Kidney (tissue), 14 donors: ENCODE data around the gene FHOD1. TPM values are rescaled to one million over a fixed set of nuclear protein-coding genes. Genes with fewer than 3 reads are reported as not detected.

Experiments used
- DNase-seq, 5 donors: peaks; one replicate each; pipeline ENCODE4 v3.0.0-alpha.2; 2013 to 2020
- FAIRE-seq: peaks from 2 replicates; lab custom pipeline; 2012; peaks lifted over from hg19 to GRCh38; lab: Jason Lieb, UNC
- H3K27ac ChIP-seq, 2 donors: one replicate each; pipeline ENCODE4 v1.7.0; 2013; ENCODE audit warnings: low read depth in 2 of 2, low read length in 2 of 2, inconsistent platforms in 1 of 2
- H3K27me3 ChIP-seq: one replicate; pipeline ENCODE4 v1.7.1; 2013; ENCODE audit warnings: low read length, inconsistent platforms; ENCODE audit not compliant: control insufficient read depth, insufficient read depth
- H3K36me3 ChIP-seq, 3 donors: one replicate each; pipeline versions ENCODE4 v1.7.0 to v1.7.1; 2013; ENCODE audit warnings: low read length in 3 of 3, control low read depth in 1 of 3, inconsistent platforms in 1 of 3; ENCODE audit not compliant: insufficient read depth in 3 of 3, control insufficient read depth in 2 of 3
- H3K4me1 ChIP-seq, 3 donors: one replicate each; pipeline versions ENCODE4 v1.7.0 to v1.7.1; 2013; ENCODE audit warnings: low read length in 3 of 3, inconsistent platforms in 1 of 3, low read depth in 1 of 3; ENCODE audit not compliant: control insufficient read depth in 2 of 3, insufficient read depth in 2 of 3
- H3K4me3 ChIP-seq, 3 donors: one replicate each; pipeline versions ENCODE4 v1.7.0 to v1.8.1; 2013; ENCODE audit warnings: low read length in 3 of 3, control low read depth in 1 of 3, inconsistent platforms in 1 of 3
- H3K9ac ChIP-seq, 3 donors: one replicate each; pipeline versions ENCODE4 v1.7.0 to v1.7.1; 2013; ENCODE audit warnings: low read length in 3 of 3, control low read depth in 1 of 3, inconsistent platforms in 1 of 3
- H3K9me3 ChIP-seq, 3 donors: one replicate each; pipeline versions ENCODE4 v1.7.0 to v1.7.1; 2013; ENCODE audit warnings: low read length in 3 of 3, control low read depth in 1 of 3, inconsistent platforms in 1 of 3; ENCODE audit not compliant: control insufficient read depth in 2 of 3, insufficient read depth in 1 of 3
- intact Hi-C: fragments of 100-400 bp; cut with DNase I; formaldehyde crosslinking; loops from one replicate; pipeline ENCODE4 v1.11.1; 2022
- polyA plus RNA-seq: library from polyadenylated mRNA; stranded (reverse); fragments of 350-450 nt; fragmentation: Illumina TruSeq; extraction: RNeasy Lipid Tissue Mini Kit (QIAGEN cat#74804); gene quantifications from one replicate; pipeline ENCODE4 v1.2.3, GENCODE V29; 2014; ENCODE audit warnings: low read depth, low replicate concordance; ENCODE audit not compliant: insufficient read depth
- total RNA-seq: library from RNA; stranded (reverse); fragmentation: NEBNext Ultra II Directional; extraction: Animal tissue kit (Norgen Biotek cat#: 25700); gene quantifications from one replicate; pipeline ENCODE4 v1.2.1, GENCODE V29; 2021
- TF ChIP-seq, protein P1 (sequence below): IDR thresholded peaks from 3 replicates; pipeline ENCODE4 v1.5.1; 2012; ENCODE audit warnings: mild to moderate bottlenecking, moderate library complexity, borderline replicate concordance; ENCODE audit not compliant: insufficient read depth; ENCODE audit errors: extremely low read depth
- donor health status: control.
- donor health status: control.
- donor health status: control.
- donor health status: control.
- donor health status: control.
- donor health status: DM: yes; HTN: yes; CAD: no.
- donor health status: Normal renal cell carcinoma (clear cell type).

Gene FHOD1
- total and polyA plus RNA-seq, 2 donors from 2014 or later = 21.0 to 30.4 TPM

DNA sequence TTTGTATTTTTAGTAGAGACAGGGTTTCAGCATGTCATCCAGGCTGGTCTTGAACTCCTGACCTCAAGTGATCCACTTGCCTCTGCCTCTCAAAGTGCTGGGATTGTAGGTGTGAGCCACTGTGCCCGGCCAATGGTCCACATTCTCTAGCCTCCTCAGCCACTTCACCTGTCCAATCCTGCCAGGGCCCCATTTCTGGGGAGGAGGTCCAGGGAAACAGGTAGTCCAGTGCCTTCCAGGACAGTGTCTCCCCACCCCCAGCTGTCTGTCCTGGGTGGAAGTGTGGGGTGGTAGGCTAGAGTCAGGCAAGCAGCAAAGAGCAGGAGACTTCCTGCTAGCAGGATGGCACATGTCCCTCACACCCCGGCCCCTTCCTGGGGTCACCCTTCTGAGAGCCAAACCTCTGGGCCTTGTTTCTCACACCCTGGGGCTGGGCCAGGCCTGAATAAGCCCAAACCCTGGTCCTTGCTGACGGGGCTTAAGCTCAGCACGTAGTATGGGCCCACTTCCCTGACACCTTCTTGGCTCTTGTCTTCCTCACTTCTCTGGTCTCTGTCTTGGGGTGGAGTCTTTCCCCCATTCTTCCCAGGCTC is 5.0 kb downstream of the FHOD1 start:
- DNase-seq (peak in 2 of 5 donors; percentile 24 to 49), FAIRE-seq (no peak)
- Histone ChIP-seq H3K4me1 (peaks cover 0 to 27% (median 9%) of the 10 kb centered on the region in 3 donors), H3K9ac (no peak overlapping the region), H3K9me3 (no peaks in the 10 kb centered on the region), H3K27me3 (no peaks in the 10 kb centered on the region), H3K4me3 (no peak overlapping the region), H3K27ac (peak overlapping the region; percentile 16 to 67), H3K36me3 (peaks cover 0 to 16% (median 9%) of the 10 kb centered on the region in 3 donors)
- TF ChIP-seq, protein P1, sequence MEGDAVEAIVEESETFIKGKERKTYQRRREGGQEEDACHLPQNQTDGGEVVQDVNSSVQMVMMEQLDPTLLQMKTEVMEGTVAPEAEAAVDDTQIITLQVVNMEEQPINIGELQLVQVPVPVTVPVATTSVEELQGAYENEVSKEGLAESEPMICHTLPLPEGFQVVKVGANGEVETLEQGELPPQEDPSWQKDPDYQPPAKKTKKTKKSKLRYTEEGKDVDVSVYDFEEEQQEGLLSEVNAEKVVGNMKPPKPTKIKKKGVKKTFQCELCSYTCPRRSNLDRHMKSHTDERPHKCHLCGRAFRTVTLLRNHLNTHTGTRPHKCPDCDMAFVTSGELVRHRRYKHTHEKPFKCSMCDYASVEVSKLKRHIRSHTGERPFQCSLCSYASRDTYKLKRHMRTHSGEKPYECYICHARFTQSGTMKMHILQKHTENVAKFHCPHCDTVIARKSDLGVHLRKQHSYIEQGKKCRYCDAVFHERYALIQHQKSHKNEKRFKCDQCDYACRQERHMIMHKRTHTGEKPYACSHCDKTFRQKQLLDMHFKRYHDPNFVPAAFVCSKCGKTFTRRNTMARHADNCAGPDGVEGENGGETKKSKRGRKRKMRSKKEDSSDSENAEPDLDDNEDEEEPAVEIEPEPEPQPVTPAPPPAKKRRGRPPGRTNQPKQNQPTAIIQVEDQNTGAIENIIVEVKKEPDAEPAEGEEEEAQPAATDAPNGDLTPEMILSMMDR = no peak
- intact Hi-C loops = no loop called here

DNA sequence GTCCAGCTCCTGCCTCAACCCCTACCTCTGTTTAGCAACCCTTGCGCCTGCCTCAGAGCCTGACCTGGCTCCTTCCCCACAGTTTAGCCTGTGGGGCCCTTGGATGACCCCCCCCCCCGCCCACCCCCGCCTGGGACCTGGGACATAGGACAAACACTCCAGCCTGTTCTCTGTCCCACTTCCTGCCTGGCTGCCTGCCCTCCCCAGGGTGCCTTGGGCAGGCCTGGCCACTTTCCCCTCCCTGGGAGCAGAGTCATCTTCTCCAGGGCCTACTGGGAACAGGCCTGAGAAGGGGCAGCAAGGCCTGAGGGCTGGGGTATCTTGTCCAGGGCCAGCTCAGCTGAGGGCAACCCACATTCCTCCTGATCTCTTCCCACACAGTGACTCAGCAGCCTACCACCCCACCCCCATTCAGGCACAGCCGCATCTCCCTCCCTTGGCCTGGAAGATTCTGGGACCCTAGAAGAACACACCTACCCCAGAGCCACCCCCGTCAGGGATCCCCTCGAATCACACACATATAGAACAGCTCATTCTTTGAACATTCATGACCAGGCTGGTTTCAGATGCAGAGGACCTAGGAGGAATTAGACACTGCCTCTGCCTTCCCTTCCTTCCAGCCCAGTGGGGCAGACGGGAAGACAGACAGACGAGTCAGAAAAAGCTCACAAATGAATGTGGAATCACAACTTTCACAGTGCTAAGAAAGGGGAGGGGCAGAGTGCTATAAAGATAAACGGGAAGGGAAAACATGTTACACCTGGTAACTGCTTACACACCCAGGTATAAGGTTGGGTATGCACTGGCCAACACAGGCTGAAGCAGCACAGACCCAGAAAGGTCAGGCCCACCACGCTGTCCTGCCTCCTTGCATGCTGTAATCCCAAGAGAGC is 6.0 kb downstream of the FHOD1 start:
- Histone ChIP-seq H3K9me3 (no peaks in the 10 kb centered on the region), H3K27ac (peak overlapping the region; percentile 43 to 78), H3K27me3 (no peaks in the 10 kb centered on the region), H3K36me3 (peaks cover 0 to 21% (median 12%) of the 10 kb centered on the region in 3 donors), H3K9ac (no peak overlapping the region), H3K4me1 (peaks cover 0 to 27% (median 9%) of the 10 kb centered on the region in 3 donors), H3K4me3 (peak overlapping the region in 1 of 3 donors; percentile 12)
- TF ChIP-seq, protein P1 = no peak
- FAIRE-seq (no peak), DNase-seq (peak in 1 of 5 donors; percentile 92)
- intact Hi-C loops = no loop called here

DNA sequence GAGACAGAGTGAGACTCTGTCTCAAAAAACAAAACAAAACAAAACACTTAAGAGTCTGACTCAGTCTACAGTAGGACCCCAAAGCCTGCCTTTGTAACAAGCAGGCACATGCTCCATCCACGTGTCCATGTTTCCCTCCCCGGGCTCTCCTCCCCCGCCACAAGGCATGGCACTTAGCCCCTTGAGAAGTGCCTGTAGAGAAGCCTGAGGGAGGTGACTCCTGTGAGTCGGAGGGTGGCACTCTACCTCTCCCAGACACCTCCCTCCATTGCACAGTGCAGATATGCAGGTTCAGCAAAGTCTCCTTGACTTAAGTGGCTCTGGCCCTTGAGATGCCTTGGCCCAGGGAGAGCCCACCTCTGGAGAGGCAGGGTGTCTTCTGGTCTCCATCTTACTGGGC is 6.8 kb downstream of the FHOD1 start:
- Histone ChIP-seq H3K4me1 (peaks cover 0 to 24% (median 9%) of the 10 kb centered on the region in 3 donors), H3K9me3 (no peaks in the 10 kb centered on the region), H3K27ac (peak overlapping the region in 1 of 2 donors; percentile 20), H3K36me3 (peaks cover 0 to 29% (median 17%) of the 10 kb centered on the region in 3 donors), H3K27me3 (no peaks in the 10 kb centered on the region), H3K9ac (no peak overlapping the region), H3K4me3 (no peak overlapping the region)
- FAIRE-seq = no peak
- peak in 1 of 5 donors; percentile 39 for DNase-seq
- TF ChIP-seq, protein P1 = no peak
- intact Hi-C loops = no loop called here
